Measurements from ENCODE around the gene NCOR2.
A peak's percentile ranks its signal among the peaks of the same experiment; 100 is the strongest.

Gene NCOR2

GRCh38 chr12:124573839-124574786 is 6.7 kb upstream of the NCOR2 start:
- no peak for DNase-seq

- DNase-seq = no peak
These were observed 4.1 kb upstream of the NCOR2 start for GRCh38 chr12:124571556-124571955.

- no peak for DNase-seq
These were observed 3.4 kb upstream of the NCOR2 start for GRCh38 chr12:124570810-124571209.

GRCh38 chr12:124569375-124570148 is 2.1 kb upstream of the NCOR2 start:
- DNase-seq = peak; percentile 82

- DNase-seq = peak; percentile 90
These were observed 1.3 kb upstream of the NCOR2 start for GRCh38 chr12:124568431-124569374.

GRCh38 chr12:124567673-124568373 is 411 bp upstream of the NCOR2 start:
- DNase-seq = peak; percentile 89

GRCh38 chr12:124566161-124566996 is 1.0 kb downstream of the NCOR2 start:
- peak; percentile 98 for DNase-seq

- DNase-seq = no peak
These were observed 1.7 kb downstream of the NCOR2 start for GRCh38 chr12:124565656-124566160.

GRCh38 chr12:124564971-124565491 is 2.4 kb downstream of the NCOR2 start:
- DNase-seq = no peak

GRCh38 chr12:124564232-124564958 is 3.0 kb downstream of the NCOR2 start:
- DNase-seq = no peak

GRCh38 chr12:124563809-124564208 is 3.6 kb downstream of the NCOR2 start:
- no peak for DNase-seq

GRCh38 chr12:124563401-124563800 is 4.0 kb downstream of the NCOR2 start:
- DNase-seq = no peak

GRCh38 chr12:124562796-124563181 is 4.6 kb downstream of the NCOR2 start:
- DNase-seq = no peak

GRCh38 chr12:124562018-124562795 is 5.2 kb downstream of the NCOR2 start:
- DNase-seq = no peak

- no peak for DNase-seq
These were observed 6.2 kb downstream of the NCOR2 start for GRCh38 chr12:124561231-124561630.

GRCh38 chr12:124560146-124560890 is 7.1 kb downstream of the NCOR2 start:
- no peak for DNase-seq

- no peak for DNase-seq
These were observed 8.0 kb downstream of the NCOR2 start for GRCh38 chr12:124559182-124560017.
